Osteocyte (in vitro differentiated cells): ENCODE measurements around the gene RAPGEF2. TPM values are rescaled to one million over a fixed set of nuclear protein-coding genes. Genes with fewer than 3 reads are reported as not detected.

Experiments
- DNase-seq: peaks from one replicate; pipeline ENCODE4 v3.0.0; 2021; ENCODE audit warnings: mixed read lengths; ENCODE audit not compliant: unreplicated experiment; ENCODE audit errors: extremely low spot score
- H3K27ac Mint-ChIP-seq: one replicate; pipeline ENCODE4 v1.8.0; 2021; ENCODE audit warnings: mild to moderate bottlenecking, mixed read lengths; ENCODE audit not compliant: unreplicated experiment
- H3K27me3 Mint-ChIP-seq: one replicate; pipeline ENCODE4 v1.8.0; 2021; ENCODE audit warnings: mixed read lengths; ENCODE audit not compliant: unreplicated experiment
- H3K36me3 Mint-ChIP-seq: one replicate; pipeline ENCODE4 v1.8.0; 2021; ENCODE audit warnings: mixed read lengths; ENCODE audit not compliant: unreplicated experiment
- H3K4me1 Mint-ChIP-seq: one replicate; pipeline ENCODE4 v1.8.0; 2021; ENCODE audit warnings: mixed read lengths; ENCODE audit not compliant: unreplicated experiment
- H3K4me3 Mint-ChIP-seq: one replicate; pipeline ENCODE4 v1.8.0; 2021; ENCODE audit warnings: mild to moderate bottlenecking, moderate library complexity, mixed read lengths; ENCODE audit not compliant: unreplicated experiment
- H3K9me3 Mint-ChIP-seq: one replicate; pipeline ENCODE4 v1.8.0; 2021; ENCODE audit warnings: mixed read lengths; ENCODE audit not compliant: unreplicated experiment
- CTCF ChIP-seq: fragments of 200-600 bp; sonication (generic); IDR thresholded peaks from 2 replicates; pipeline ENCODE4 v1.5.0; 2021; ENCODE audit warnings: antibody characterized with exemption, mild to moderate bottlenecking, moderate library complexity
- total RNA-seq: library from RNA; stranded (reverse); gene quantifications from 2 replicates; pipeline ENCODE4 v1.2.1, GENCODE V29; 2021

Gene RAPGEF2
- total RNA-seq, 1 donor from 2014 or later = 22.7 TPM

GRCh38 chr4:159227984-159228383 is 125.1 kb downstream of the RAPGEF2 start:
- Mint-ChIP-seq H3K36me3 (peaks cover 2% of the 10 kb centered on the region), H3K4me3 (peak overlapping the region; percentile 48), H3K27ac (peak overlapping the region; percentile 77), H3K9me3 (peaks cover 3% of the 10 kb centered on the region), H3K4me1 (peaks cover 35% of the 10 kb centered on the region), H3K27me3 (no peaks in the 10 kb centered on the region)
- DNase-seq = no peak
- peak; percentile 25 for TF ChIP-seq CTCF

- Mint-ChIP-seq H3K27me3 (no peaks in the 10 kb centered on the region), H3K9me3 (peaks cover 3% of the 10 kb centered on the region), H3K27ac (peak overlapping the region; percentile 72), H3K4me1 (peaks cover 40% of the 10 kb centered on the region), H3K36me3 (peaks cover 2% of the 10 kb centered on the region), H3K4me3 (no peak overlapping the region)
- no peak for DNase-seq
- TF ChIP-seq CTCF = no peak
Observed at GRCh38 chr4:159229164-159229563, 126.3 kb downstream of the RAPGEF2 start.

- no peaks in the 10 kb centered on the region for H3K27me3 Mint-ChIP-seq
- peaks cover 5% of the 10 kb centered on the region for H3K36me3 Mint-ChIP-seq
- DNase-seq = no peak
- peaks cover 11% of the 10 kb centered on the region for H3K9me3 Mint-ChIP-seq
- no peak overlapping the region for H3K4me3 Mint-ChIP-seq
- H3K27ac Mint-ChIP-seq = peak overlapping the region; percentile 42
- peaks cover 37% of the 10 kb centered on the region for H3K4me1 Mint-ChIP-seq
- TF ChIP-seq CTCF = no peak
Observed at GRCh38 chr4:159232465-159233106, 129.7 kb downstream of the RAPGEF2 start.

GRCh38 chr4:159235779-159236368 is 133.0 kb downstream of the RAPGEF2 start:
- H3K9me3 Mint-ChIP-seq = peaks cover 11% of the 10 kb centered on the region
- TF ChIP-seq CTCF = no peak
- H3K27ac Mint-ChIP-seq = no peak overlapping the region
- H3K36me3 Mint-ChIP-seq = peaks cover 8% of the 10 kb centered on the region
- no peak for DNase-seq
- no peak overlapping the region for H3K4me3 Mint-ChIP-seq
- H3K4me1 Mint-ChIP-seq = peaks cover 19% of the 10 kb centered on the region
- H3K27me3 Mint-ChIP-seq = no peaks in the 10 kb centered on the region

- Mint-ChIP-seq H3K4me3 (no peak overlapping the region), H3K27ac (no peak overlapping the region), H3K27me3 (no peaks in the 10 kb centered on the region), H3K4me1 (peaks cover 11% of the 10 kb centered on the region), H3K9me3 (peaks cover 8% of the 10 kb centered on the region), H3K36me3 (peaks cover 11% of the 10 kb centered on the region)
- no peak for DNase-seq
- TF ChIP-seq CTCF = no peak
Observed at GRCh38 chr4:159237975-159238374, 135.1 kb downstream of the RAPGEF2 start.
